Rectal smooth muscle tissue (tissue), 1 donor: ENCODE results near the gene OTOGL.

ENCODE experiments used
- H3K27ac ChIP-seq: one replicate; pipeline ENCODE4 v1.7.0; 2013; ENCODE audit warnings: low read depth, low read length, inconsistent platforms
- H3K27me3 ChIP-seq: one replicate; pipeline ENCODE4 v1.7.0; 2013; ENCODE audit warnings: low read length; ENCODE audit not compliant: control insufficient read depth, insufficient read depth
- H3K36me3 ChIP-seq: one replicate; pipeline ENCODE4 v1.7.0; 2013; ENCODE audit warnings: low read length; ENCODE audit not compliant: control insufficient read depth, insufficient read depth
- H3K4me1 ChIP-seq: one replicate; pipeline ENCODE4 v1.7.0; 2013; ENCODE audit warnings: low read length; ENCODE audit not compliant: control insufficient read depth, insufficient read depth
- H3K4me3 ChIP-seq: one replicate; pipeline ENCODE4 v1.7.0; 2013; ENCODE audit warnings: low read length
- H3K9ac ChIP-seq: one replicate; pipeline ENCODE4 v1.7.0; 2013; ENCODE audit warnings: low read length

The OTOGL gene

GRCh38 chr12:80193865-80194264 lies 94.5 kb downstream of the OTOGL start:
- no peaks in the 10 kb centered on the region for H3K36me3 ChIP-seq
- no peaks in the 10 kb centered on the region for H3K4me1 ChIP-seq
- no peak overlapping the region for H3K9ac ChIP-seq
- H3K4me3 ChIP-seq, result no peak overlapping the region
- H3K27me3 ChIP-seq, result no peaks in the 10 kb centered on the region
- no peak overlapping the region for H3K27ac ChIP-seq

GRCh38 chr12:80195074-80195726 lies 95.9 kb downstream of the OTOGL start:
- Histone ChIP-seq H3K27me3 (no peaks in the 10 kb centered on the region), H3K27ac (no peak overlapping the region), H3K4me3 (no peak overlapping the region), H3K36me3 (no peaks in the 10 kb centered on the region), H3K4me1 (no peaks in the 10 kb centered on the region), H3K9ac (no peak overlapping the region)

GRCh38 chr12:80195737-80196136 lies 96.4 kb downstream of the OTOGL start:
- H3K4me3 ChIP-seq, result no peak overlapping the region
- no peaks in the 10 kb centered on the region for H3K27me3 ChIP-seq
- no peaks in the 10 kb centered on the region for H3K36me3 ChIP-seq
- H3K27ac ChIP-seq, result no peak overlapping the region
- H3K9ac ChIP-seq, result no peak overlapping the region
- H3K4me1 ChIP-seq, result no peaks in the 10 kb centered on the region

GRCh38 chr12:80196419-80196818 lies 97.1 kb downstream of the OTOGL start:
- Histone ChIP-seq H3K36me3 (no peaks in the 10 kb centered on the region), H3K9ac (no peak overlapping the region), H3K4me1 (no peaks in the 10 kb centered on the region), H3K27me3 (no peaks in the 10 kb centered on the region), H3K27ac (no peak overlapping the region), H3K4me3 (no peak overlapping the region)

GRCh38 chr12:80198782-80199337 lies 99.5 kb downstream of the OTOGL start:
- Histone ChIP-seq H3K27ac (no peak overlapping the region), H3K9ac (no peak overlapping the region), H3K36me3 (no peaks in the 10 kb centered on the region), H3K4me1 (no peaks in the 10 kb centered on the region), H3K27me3 (no peaks in the 10 kb centered on the region), H3K4me3 (no peak overlapping the region)

- Histone ChIP-seq H3K4me1 (no peaks in the 10 kb centered on the region), H3K9ac (no peak overlapping the region), H3K36me3 (no peaks in the 10 kb centered on the region), H3K4me3 (no peak overlapping the region), H3K27me3 (no peaks in the 10 kb centered on the region), H3K27ac (no peak overlapping the region)
Measured at GRCh38 chr12:80199931-80200330, 100.6 kb downstream of the OTOGL start.

- no peak overlapping the region for H3K9ac ChIP-seq
- H3K4me1 ChIP-seq, result no peaks in the 10 kb centered on the region
- H3K4me3 ChIP-seq, result no peak overlapping the region
- H3K36me3 ChIP-seq, result no peaks in the 10 kb centered on the region
- no peaks in the 10 kb centered on the region for H3K27me3 ChIP-seq
- no peak overlapping the region for H3K27ac ChIP-seq
Measured at GRCh38 chr12:80200414-80200813, 101.1 kb downstream of the OTOGL start.

GRCh38 chr12:80201908-80202307 lies 102.6 kb downstream of the OTOGL start:
- Histone ChIP-seq H3K4me3 (no peak overlapping the region), H3K36me3 (no peaks in the 10 kb centered on the region), H3K9ac (no peak overlapping the region), H3K27me3 (no peaks in the 10 kb centered on the region), H3K27ac (no peak overlapping the region), H3K4me1 (no peaks in the 10 kb centered on the region)

GRCh38 chr12:80205960-80206359 lies 106.6 kb downstream of the OTOGL start:
- Histone ChIP-seq H3K27ac (no peak overlapping the region), H3K4me3 (no peak overlapping the region), H3K4me1 (peaks cover 3% of the 10 kb centered on the region), H3K36me3 (no peaks in the 10 kb centered on the region), H3K27me3 (no peaks in the 10 kb centered on the region), H3K9ac (no peak overlapping the region)

GRCh38 chr12:80208071-80208470 lies 108.7 kb downstream of the OTOGL start:
- no peaks in the 10 kb centered on the region for H3K27me3 ChIP-seq
- H3K9ac ChIP-seq, result no peak overlapping the region
- peaks cover 3% of the 10 kb centered on the region for H3K4me1 ChIP-seq
- H3K27ac ChIP-seq, result no peak overlapping the region
- no peaks in the 10 kb centered on the region for H3K36me3 ChIP-seq
- H3K4me3 ChIP-seq, result no peak overlapping the region

GRCh38 chr12:80211671-80212070 lies 112.3 kb downstream of the OTOGL start:
- Histone ChIP-seq H3K27me3 (no peaks in the 10 kb centered on the region), H3K27ac (no peak overlapping the region), H3K4me1 (peaks cover 3% of the 10 kb centered on the region), H3K9ac (no peak overlapping the region), H3K36me3 (no peaks in the 10 kb centered on the region), H3K4me3 (no peak overlapping the region)

GRCh38 chr12:80212938-80213645 lies 113.8 kb downstream of the OTOGL start:
- no peaks in the 10 kb centered on the region for H3K36me3 ChIP-seq

GRCh38 chr12:80213871-80214270 lies 114.5 kb downstream of the OTOGL start:
- Histone ChIP-seq H3K36me3 (no peaks in the 10 kb centered on the region), H3K4me3 (no peak overlapping the region), H3K27me3 (no peaks in the 10 kb centered on the region), H3K4me1 (peaks cover 3% of the 10 kb centered on the region), H3K27ac (no peak overlapping the region), H3K9ac (no peak overlapping the region)

More at GRCh38 chr12:80212938-80213645, 113.8 kb downstream of the OTOGL start:
- H3K4me1 ChIP-seq, result peaks cover 6% of the 10 kb centered on the region
- H3K4me3 ChIP-seq, result no peak overlapping the region
- H3K27ac ChIP-seq, result no peak overlapping the region
- H3K27me3 ChIP-seq, result no peaks in the 10 kb centered on the region
- H3K9ac ChIP-seq, result no peak overlapping the region
